Measurements from ENCODE around the gene PINLYP.

GRCh38 chr19:43578787-43579186 is 3.2 kb downstream of the PINLYP start:
- TF ChIP-seq, protein P1, sequence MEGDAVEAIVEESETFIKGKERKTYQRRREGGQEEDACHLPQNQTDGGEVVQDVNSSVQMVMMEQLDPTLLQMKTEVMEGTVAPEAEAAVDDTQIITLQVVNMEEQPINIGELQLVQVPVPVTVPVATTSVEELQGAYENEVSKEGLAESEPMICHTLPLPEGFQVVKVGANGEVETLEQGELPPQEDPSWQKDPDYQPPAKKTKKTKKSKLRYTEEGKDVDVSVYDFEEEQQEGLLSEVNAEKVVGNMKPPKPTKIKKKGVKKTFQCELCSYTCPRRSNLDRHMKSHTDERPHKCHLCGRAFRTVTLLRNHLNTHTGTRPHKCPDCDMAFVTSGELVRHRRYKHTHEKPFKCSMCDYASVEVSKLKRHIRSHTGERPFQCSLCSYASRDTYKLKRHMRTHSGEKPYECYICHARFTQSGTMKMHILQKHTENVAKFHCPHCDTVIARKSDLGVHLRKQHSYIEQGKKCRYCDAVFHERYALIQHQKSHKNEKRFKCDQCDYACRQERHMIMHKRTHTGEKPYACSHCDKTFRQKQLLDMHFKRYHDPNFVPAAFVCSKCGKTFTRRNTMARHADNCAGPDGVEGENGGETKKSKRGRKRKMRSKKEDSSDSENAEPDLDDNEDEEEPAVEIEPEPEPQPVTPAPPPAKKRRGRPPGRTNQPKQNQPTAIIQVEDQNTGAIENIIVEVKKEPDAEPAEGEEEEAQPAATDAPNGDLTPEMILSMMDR (IDR thresholded peaks at IDR 0.05) = no peak
- no peak for TF ChIP-seq POLR2A (IDR thresholded peaks at IDR 0.05)

Data from lower leg skin (tissue), 3 donors.